H1 (cell line): ENCODE data around the gene ECE2. TPM values are rescaled to one million over a fixed set of nuclear protein-coding genes. Genes with fewer than 3 reads are reported as not detected.

Experiments used
- ASH2L ChIP-seq: fragments of 200-600, 300-600 bp; sonication (generic); IDR thresholded peaks from one replicate; pipeline ENCODE4 v1.7.1; 2017; ENCODE audit warnings: low read length
- CBX8 ChIP-seq: fragments of 300-800, 300-1000 bp; sonication (generic); IDR thresholded peaks from 2 replicates; pipeline ENCODE4 v1.7.1; 2016; ENCODE audit warnings: low read depth, low read length, borderline replicate concordance
- KDM1A ChIP-seq: fragments of 200-600, 300-600 bp; sonication (generic); IDR thresholded peaks from 2 replicates; pipeline ENCODE4 v1.7.1; 2016; ENCODE audit warnings: mild to moderate bottlenecking, low read length, borderline replicate concordance
- POLR2AphosphoS5 ChIP-seq: IDR thresholded peaks from 2 replicates; pipeline ENCODE4 v1.6.1; 2011; ENCODE audit warnings: low read depth, low read length
- SIN3A ChIP-seq, 2 experiments: IDR thresholded peaks in 1 of 2; conservative IDR thresholded peaks in 1 of 2; 2 replicates each; pipeline ENCODE4 v1.6.1; 2011 to 2012; ENCODE audit warnings: low read length in 2 of 2, improper control_type of control experiment in 1 of 2, low read depth in 1 of 2, mild to moderate bottlenecking in 1 of 2
- SUZ12 ChIP-seq: fragments of 200-600 bp; sonication (generic); IDR thresholded peaks from 2 replicates; pipeline ENCODE4 v1.6.1; 2012; ENCODE audit warnings: mild to moderate bottlenecking, inconsistent platforms, low read length, moderate library complexity, mixed read lengths
- TBP ChIP-seq: IDR thresholded peaks from 2 replicates; pipeline ENCODE4 v1.6.1; 2011; ENCODE audit warnings: low read depth, low read length, improper control_type of control experiment
- polyA plus RNA-seq, 7 experiments: library from polyadenylated mRNA; depleted of rRNA in 3 of 7; stranded (reverse) in 5 of 7; unstranded in 2 of 7; fragments of >200 nt in 5 of 7; fragments of 200-250 nt in 2 of 7; gene quantifications; 1 replicate in 5 of 7; 2 replicates in 1 of 7; 4 replicates in 1 of 7; pipeline versions ENCODE4 v1.2.1 to v1.2.3, GENCODE V29; 2011 to 2013; ENCODE audit warnings: missing spikeins in 2 of 7, mixed read lengths in 2 of 7
- total RNA-seq: library from RNA; stranded (reverse); fragmentation: NEBNext Ultra II Directional; extraction: Animal tissue kit (Norgen Biotek cat#: 25700); gene quantifications from 2 replicates; pipeline ENCODE4 v1.2.1, GENCODE V29; 2021

Gene ECE2
- total and polyA plus RNA-seq, 2 of the 8 experiments (the other 6 are each of a cell fraction or from before 2014, with no cell fraction given) = 0.44 to 0.86 TPM

DNA sequence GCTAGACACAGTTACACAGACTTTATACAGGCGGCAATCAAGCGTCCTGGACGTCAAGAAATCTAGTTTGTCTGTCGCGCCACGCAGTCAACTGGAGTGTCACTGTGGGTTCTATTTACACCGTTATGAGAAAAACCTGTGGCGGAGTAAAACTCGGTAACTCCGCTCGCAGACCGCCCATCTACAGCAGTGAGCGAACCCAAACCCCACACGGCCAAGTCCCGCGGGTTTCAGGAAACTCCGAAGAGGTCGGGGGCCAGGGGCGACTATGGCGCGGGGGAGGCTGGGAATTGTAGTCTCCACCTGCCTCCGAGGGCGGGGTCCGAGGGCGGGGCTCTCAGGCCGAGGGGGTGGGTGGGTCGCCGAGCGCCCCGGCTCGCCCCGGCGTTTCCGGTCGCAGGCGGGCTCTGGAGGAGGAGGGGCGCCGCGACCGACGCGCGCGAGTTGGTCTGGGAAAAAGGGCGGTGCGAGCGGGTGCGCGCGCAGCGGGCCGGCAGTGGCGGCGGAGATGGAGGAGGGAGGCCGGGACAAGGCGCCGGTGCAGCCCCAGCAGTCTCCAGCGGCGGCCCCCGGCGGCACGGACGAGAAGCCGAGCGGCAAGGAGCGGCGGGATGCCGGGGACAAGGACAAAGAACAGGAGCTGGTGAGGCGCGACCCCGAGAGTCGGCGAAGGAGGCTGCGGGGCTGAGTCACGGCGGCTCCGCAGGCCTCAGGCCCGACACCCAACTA is 23.1 kb downstream of the ECE2 start, which contains the start of gene PSMD2 (continued):
- TF ChIP-seq POLR2AphosphoS5 (peak; percentile 81), SIN3A (conservative IDR thresholded peaks at IDR 0.05 in 1 of 2, IDR thresholded peaks at IDR 0.05 in 1 of 2; ENCODE audit: low read depth in 1 of 2, low read length in 2 of 2) (no peak), SUZ12 (no peak), KDM1A (no peak), ASH2L (peak; percentile 58), CBX8 (no peak), TBP (peak; percentile 66)
